GM11168 (cell line): ENCODE measurements around the gene PSMA3.

Experiments
- in situ Hi-C: fragments of 300-500 bp; cut with MboI; formaldehyde crosslinking; loops from one replicate; pipeline ENCODE4 v1.12.0; 2022; ENCODE audit warnings: low sequenced_read_pairs; ENCODE audit not compliant: unreplicated experiment

PSMA3 gene

GRCh38 chr14:58298477-58299400 lies 54.1 kb downstream of the PSMA3 start, which contains the start of gene ARID4A:
TSS of gene ARID4A (plus strand) at chr14:58298555. CDS start at chr14:58299855, 1,300 bp downstream.
- in situ Hi-C loops, result no loop called here

DNA sequence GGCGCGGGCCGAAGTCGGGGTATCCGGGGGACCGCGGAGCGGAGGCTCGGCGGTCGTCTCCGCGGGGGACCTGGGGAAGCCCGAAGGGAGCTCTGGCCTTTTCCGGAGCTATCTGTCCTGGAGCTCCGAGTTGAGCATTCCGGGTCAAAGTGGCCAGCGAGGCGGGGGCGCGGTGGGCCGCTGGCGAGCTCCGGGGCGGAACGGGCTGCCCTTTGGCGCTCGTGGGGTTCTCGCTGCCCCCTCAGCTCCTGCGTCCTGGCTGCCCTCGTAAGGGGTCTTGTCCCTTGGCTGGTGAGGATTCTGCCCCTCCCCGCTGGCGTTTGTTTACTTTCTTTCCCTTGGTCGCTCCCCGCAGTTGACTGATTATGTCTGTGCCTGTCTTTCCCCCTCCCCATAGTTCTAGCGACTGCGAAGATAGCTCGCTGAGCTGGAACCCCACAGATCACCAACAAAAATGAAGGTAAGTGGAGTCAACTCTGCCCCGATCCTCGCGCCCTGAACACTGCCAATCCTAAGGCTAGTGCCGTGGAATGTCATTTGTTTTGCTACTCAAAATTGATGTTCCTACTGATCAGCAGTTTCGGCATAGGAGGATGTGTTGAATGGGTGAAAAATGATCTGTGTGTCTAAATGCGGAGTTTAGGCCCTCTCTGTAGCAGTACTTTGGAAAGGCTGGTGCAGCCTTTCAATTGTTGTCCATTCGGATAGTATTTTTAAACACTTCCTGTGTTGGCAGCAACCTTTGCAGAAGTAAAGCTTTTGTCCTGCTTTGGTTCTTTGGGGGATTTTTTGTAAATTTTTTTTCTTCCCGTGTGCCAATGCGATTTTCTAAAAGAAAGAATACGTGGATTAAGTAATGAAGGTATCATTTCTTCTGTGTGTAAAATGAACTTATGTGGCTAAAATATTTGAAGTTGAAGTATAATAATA lies 55.0 kb downstream of the PSMA3 start:
- in situ Hi-C loops, result no loop called here

- in situ Hi-C loops, result no loop called here
Observed at GRCh38 chr14:58301416-58301815, 56.8 kb downstream of the PSMA3 start.

DNA sequence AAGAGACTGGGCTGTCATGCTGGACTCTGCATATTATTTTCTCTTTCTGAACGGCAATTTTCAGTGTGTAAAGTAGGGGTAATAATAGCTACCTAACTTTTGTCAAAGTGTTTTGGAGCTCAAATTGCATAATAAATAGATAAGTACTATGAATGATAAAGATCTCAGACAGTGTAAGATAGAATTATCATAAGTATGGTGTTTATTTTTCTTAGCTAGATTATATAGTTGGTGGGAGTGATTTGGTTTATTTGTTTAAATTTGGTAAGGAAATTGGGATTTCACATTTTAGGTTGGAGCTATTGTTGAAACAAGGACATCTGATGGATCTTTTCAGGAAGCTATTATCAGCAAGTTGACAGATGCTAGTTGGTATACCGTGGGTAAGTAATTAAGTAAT lies 61.1 kb downstream of the PSMA3 start:
- in situ Hi-C loops, result no loop called here

- in situ Hi-C loops, result no loop called here
Observed at GRCh38 chr14:58307597-58308316, 63.1 kb downstream of the PSMA3 start.

DNA sequence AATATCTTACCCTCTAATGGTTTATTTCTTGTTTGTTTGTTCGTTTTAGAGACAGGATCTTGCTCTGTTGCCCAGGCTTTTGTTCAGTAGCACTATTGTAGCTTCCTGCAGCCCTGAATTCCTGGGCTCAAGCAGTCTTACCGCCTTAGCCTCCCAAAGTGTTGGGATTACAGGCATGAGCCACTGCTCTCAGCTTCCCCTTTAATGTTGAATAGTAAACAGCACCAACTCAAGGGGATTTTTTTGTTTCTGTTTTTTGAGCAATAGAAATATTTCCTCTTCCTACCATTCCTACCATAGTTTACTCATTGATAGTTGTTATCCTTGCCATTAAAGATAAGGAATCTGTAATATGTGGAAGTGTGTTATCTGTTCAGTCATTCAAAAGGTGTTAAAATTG lies 64.4 kb downstream of the PSMA3 start:
- in situ Hi-C loops, result no loop called here

- in situ Hi-C loops, result no loop called here
Observed at GRCh38 chr14:58313699-58314098, 69.1 kb downstream of the PSMA3 start.

DNA sequence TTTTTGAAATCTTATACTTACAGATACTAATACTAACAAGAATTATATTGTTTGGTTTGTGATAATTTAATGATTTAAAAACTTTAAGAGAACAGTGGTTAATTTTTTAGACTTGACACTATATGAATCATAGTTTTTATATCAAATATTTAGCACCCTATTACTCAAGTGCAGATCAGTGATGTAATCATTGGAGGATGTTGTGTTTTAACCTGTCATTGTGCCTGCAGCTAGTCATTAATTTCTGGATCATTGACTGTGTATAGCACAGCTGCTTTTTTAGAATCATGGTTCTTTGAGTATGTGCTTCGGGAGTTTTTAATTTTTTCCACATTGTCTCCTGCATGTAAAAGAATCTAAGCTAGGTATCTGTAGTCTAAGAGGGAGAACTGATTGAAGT lies 71.0 kb downstream of the PSMA3 start:
- in situ Hi-C loops, result no loop called here
